ENCODE results near the gene KRT85. TPM values are rescaled to one million over a fixed set of nuclear protein-coding genes. Genes with fewer than 3 reads are reported as not detected.

The KRT85 gene
- total RNA-seq, 1 donor from 2014 or later: not detected

DNA sequence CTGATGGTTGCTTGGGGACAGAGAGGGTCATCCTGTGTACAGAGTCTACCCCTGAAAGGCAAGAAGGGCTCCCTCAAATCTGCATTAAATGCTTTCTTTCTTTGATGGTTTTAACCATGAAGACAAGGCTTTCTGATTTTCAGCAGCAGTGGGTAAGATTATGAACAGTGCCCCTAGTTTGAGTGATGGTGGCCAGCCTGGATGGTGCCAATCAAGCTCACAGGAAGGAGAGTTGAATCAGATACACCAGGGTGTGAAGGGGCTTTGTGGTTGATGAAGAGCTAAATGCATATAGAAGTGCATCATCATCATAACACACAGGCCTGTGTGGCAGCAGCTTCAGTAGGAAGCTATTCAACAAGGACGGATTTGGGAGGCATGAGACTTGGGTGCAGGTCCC is 5.7 kb downstream of the KRT85 start:
- TF ChIP-seq, protein P1, sequence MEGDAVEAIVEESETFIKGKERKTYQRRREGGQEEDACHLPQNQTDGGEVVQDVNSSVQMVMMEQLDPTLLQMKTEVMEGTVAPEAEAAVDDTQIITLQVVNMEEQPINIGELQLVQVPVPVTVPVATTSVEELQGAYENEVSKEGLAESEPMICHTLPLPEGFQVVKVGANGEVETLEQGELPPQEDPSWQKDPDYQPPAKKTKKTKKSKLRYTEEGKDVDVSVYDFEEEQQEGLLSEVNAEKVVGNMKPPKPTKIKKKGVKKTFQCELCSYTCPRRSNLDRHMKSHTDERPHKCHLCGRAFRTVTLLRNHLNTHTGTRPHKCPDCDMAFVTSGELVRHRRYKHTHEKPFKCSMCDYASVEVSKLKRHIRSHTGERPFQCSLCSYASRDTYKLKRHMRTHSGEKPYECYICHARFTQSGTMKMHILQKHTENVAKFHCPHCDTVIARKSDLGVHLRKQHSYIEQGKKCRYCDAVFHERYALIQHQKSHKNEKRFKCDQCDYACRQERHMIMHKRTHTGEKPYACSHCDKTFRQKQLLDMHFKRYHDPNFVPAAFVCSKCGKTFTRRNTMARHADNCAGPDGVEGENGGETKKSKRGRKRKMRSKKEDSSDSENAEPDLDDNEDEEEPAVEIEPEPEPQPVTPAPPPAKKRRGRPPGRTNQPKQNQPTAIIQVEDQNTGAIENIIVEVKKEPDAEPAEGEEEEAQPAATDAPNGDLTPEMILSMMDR (IDR thresholded peaks at IDR 0.05): no peak
- ATAC-seq (no peak), DNase-seq (no peak)
- intact Hi-C loops (cut with DNase I): no loop called here
- H3K4me3 ChIP-seq: no peak overlapping the region
- no peaks in the 10 kb centered on the region for H3K9me3 ChIP-seq
- H3K27me3 ChIP-seq (ENCODE audit: low read depth): peaks cover 12% of the 10 kb centered on the region
- no peaks in the 10 kb centered on the region for H3K4me1 ChIP-seq
- H3K36me3 ChIP-seq: no peaks in the 10 kb centered on the region
- no peak overlapping the region for H3K27ac ChIP-seq

DNA sequence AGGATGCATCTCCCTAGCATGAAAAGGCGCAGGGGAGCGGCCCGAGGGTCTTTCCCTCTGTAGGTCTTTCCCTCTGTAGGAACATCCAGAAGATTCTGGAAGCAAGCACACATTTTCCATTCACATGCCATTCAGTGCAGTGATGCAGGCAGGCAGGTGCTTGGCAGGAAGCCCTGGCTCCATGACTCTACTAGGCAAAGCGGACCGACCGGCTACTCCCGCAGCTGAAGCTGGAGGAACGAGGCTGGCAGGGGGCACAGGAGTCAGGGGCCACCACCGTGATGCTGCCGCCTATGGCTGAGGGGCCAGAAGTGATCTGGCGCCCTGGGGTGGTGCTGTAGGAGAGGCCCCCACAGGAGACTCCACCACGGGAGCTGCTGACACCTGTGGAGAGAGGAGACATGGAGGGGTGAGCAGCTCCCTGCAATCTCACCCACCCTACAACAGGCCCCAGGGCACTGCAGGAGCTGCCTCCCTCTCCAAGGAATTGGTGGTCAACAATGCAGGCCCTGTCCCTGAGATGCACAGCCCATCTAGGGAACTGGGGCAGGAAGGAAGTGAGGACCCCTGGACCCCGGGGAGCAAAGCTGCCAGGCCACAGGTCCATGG is 6.5 kb downstream of the KRT85 start:
- TF ChIP-seq, protein P1 (IDR thresholded peaks at IDR 0.05): no peak
- Histone ChIP-seq H3K27me3 (ENCODE audit: low read depth) (peaks cover 20% of the 10 kb centered on the region), H3K4me1 (no peaks in the 10 kb centered on the region), H3K4me3 (no peak overlapping the region), H3K27ac (no peak overlapping the region), H3K9me3 (no peaks in the 10 kb centered on the region), H3K36me3 (no peaks in the 10 kb centered on the region)
- intact Hi-C loops (cut with DNase I): no loop called here
- no peak for DNase-seq
- no peak for ATAC-seq

DNA sequence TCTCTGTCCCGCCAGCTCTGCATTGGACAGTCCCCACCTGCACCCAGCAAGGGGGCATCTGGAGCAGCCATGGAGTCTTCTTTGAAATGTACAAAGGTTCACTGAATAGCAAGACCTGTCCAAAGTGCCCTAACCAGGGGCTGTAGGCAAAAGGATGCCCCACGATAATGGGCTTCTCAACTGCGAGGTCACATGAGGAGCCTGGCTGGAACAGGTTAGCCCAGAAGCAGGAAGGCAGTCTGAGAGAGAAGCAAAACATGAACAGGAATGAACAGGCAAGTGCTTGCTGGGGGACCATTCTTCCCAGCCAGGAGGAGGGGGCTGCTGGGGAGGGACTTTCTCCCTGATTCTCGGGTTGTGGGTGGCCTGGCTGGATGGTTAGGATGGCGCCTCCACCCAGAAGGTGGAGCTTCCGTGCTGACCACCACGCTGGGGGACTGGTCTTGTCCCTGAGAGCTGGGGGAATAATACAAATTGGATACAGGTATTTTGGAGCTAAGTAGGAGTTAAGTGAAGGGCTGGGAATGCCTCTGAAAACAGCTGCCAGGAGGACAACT is 7.1 kb downstream of the KRT85 start:
- DNase-seq (no peak), ATAC-seq (no peak)
- Histone ChIP-seq H3K27me3 (ENCODE audit: low read depth) (peaks cover 23% of the 10 kb centered on the region), H3K9me3 (no peaks in the 10 kb centered on the region), H3K27ac (no peak overlapping the region), H3K4me3 (no peak overlapping the region), H3K4me1 (no peaks in the 10 kb centered on the region), H3K36me3 (no peaks in the 10 kb centered on the region)
- TF ChIP-seq, protein P1 (IDR thresholded peaks at IDR 0.05): no peak
- intact Hi-C loops (cut with DNase I): no loop called here

DNA sequence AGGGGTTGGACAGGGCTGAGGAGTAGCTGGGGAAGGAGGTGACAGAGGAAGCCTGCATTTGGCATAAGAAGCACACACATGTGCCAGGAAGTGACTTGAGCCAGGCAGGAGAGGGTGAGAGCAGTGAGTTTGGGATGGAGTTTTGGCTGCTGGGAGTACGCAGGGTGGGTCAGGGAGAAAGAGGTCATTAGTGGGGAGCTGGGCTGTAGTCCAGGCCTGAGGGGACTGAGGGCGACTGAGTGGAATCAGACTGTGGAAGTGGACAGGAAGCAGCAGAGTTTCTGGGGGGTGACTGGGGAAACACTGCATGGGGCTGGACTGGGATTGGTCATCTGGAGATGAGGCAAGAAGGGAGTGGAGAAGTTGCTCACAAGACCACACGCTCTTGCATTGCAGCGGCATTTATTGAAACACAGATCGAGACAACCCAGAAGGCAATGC is 7.6 kb downstream of the KRT85 start:
- Histone ChIP-seq H3K4me3 (no peak overlapping the region), H3K9me3 (no peaks in the 10 kb centered on the region), H3K27me3 (ENCODE audit: low read depth) (peaks cover 23% of the 10 kb centered on the region), H3K36me3 (no peaks in the 10 kb centered on the region), H3K4me1 (no peaks in the 10 kb centered on the region), H3K27ac (no peak overlapping the region)
- ATAC-seq (peak; percentile 47 to 56), DNase-seq (no peak)
- TF ChIP-seq, protein P1 (IDR thresholded peaks at IDR 0.05): no peak
- intact Hi-C loops (cut with DNase I): no loop called here

DNA sequence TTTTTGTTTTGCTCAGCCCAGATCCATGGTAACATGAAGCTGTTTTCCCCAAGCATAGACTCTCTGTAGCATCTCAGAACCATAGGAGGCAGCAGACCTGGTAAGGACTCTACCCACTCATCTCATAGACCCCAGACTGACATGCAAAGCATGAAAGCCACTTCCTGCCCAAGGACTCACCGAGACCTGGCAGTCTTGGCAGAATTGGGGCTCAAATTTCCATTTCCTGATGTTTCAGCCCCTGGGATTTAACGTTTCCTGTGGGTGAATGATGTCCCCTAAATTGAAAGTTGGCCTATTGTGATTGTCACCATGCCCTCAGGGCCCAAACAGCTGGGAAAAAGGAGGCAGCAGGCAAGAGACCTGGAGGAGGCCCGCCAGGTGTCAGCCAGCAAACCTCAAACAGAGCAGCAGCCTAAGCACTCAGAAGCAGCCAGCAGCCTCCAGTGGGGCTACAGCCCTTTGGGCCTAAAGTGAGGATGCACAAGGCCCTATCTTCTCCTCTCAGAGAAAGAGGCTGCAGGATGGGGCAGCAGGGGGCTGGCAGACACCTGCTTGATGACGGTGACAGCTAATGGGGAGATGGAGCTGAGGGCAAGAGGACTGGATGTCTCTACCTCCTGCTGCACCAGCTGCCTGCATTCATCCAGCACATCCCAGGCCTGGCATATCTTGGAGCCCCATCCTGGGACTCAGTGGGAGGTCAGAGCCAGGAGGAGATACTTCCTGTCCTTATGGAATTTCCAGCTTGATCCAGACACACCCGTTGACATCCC is 8.5 kb downstream of the KRT85 start:
- H3K27ac ChIP-seq: no peak overlapping the region
- DNase-seq: no peak
- H3K4me1 ChIP-seq: no peaks in the 10 kb centered on the region
- intact Hi-C loops (cut with DNase I): no loop called here
- H3K27me3 ChIP-seq (ENCODE audit: low read depth): peaks cover 18% of the 10 kb centered on the region
- ATAC-seq: no peak
- TF ChIP-seq, protein P1 (IDR thresholded peaks at IDR 0.05): no peak
- H3K9me3 ChIP-seq: no peaks in the 10 kb centered on the region
- H3K4me3 ChIP-seq: no peak overlapping the region
- H3K36me3 ChIP-seq: no peaks in the 10 kb centered on the region

Data from lower lobe of right lung (tissue), 2 donors.